ENCODE data around the gene LELP1. TPM values are rescaled to one million over a fixed set of nuclear protein-coding genes. Genes with fewer than 3 reads are reported as not detected.
"Not testable (repeated sequence)": the region's sequence is repeated elsewhere in the genome, so short reads cannot be mapped to it uniquely, and the experiment has no call there.

The LELP1 gene
- not detected for polyA plus RNA-seq (2013, experiment 1 of 2)
- not detected for polyA plus RNA-seq (2013, experiment 2 of 2)

- H3K4me1 ChIP-seq (ENCODE audit: control insufficient read depth, insufficient read depth, low read length, poor library complexity, severe bottlenecking): no peaks in the 10 kb centered on the region
- no peak within 1 kb of the TSS for H3K4me3 ChIP-seq (ENCODE audit: extremely low read depth, insufficient read depth, low read length, poor library complexity, severe bottlenecking)
- no peak within 1 kb of the TSS for H3K27ac ChIP-seq (ENCODE audit: low read depth, low read length, severe bottlenecking)
- no peaks in the 10 kb centered on the region for H3K36me3 ChIP-seq (ENCODE audit: control insufficient read depth, insufficient read depth, low read length)
- no CpG with 5 or more reads among the region's 1 CpG for WGBS, 2 experiments (ENCODE audit: insufficient coverage in 2 of 2)
- no peaks in the 10 kb centered on the region for H3K9me3 ChIP-seq (ENCODE audit: control insufficient read depth, low read length)
These were observed at the start of gene LELP1 for GRCh38 chr1:153203130-153203529. LELP1 (plus strand) TSS chr1:153203430; CDS start chr1:153204708, 1,278 bp downstream.

DNA sequence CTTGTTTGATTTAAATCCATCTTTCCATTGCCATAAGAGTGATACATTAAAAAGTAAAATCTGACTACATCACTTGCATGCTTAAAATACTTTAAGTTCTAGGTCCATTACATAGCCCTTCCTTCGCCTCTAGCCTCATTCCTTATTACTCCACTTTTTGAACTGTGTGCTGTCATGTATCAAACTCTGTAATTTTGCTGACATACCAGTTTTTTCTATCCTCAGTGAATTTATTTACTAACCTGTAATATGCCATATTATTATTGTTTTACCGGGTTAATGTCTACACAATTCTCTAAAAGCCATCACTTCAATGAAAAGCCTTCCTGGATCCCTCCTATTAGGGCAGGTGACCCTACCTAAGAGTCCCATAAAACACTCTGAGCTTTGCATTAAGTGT, 47.7 kb upstream of the LELP1 start:
- Histone ChIP-seq H3K36me3 (ENCODE audit: control insufficient read depth, insufficient read depth, low read length) (no peaks in the 10 kb centered on the region), H3K9me3 (ENCODE audit: control insufficient read depth, low read length) (peaks cover 6% of the 10 kb centered on the region), H3K4me1 (ENCODE audit: control insufficient read depth, insufficient read depth, low read length, poor library complexity, severe bottlenecking) (no peaks in the 10 kb centered on the region), H3K4me3 (ENCODE audit: extremely low read depth, insufficient read depth, low read length, poor library complexity, severe bottlenecking) (no peak overlapping the region), H3K27ac (ENCODE audit: low read depth, low read length, severe bottlenecking) (no peak overlapping the region)
- 75 to 92% methylated on average over 1 of the region's 2 CpGs for WGBS, 2 experiments (ENCODE audit: insufficient coverage in 2 of 2)

- Histone ChIP-seq H3K4me1 (ENCODE audit: control insufficient read depth, insufficient read depth, low read length, poor library complexity, severe bottlenecking) (no peaks in the 10 kb centered on the region), H3K27ac (ENCODE audit: low read depth, low read length, severe bottlenecking) (no peak overlapping the region), H3K4me3 (ENCODE audit: extremely low read depth, insufficient read depth, low read length, poor library complexity, severe bottlenecking) (no peak overlapping the region), H3K9me3 (ENCODE audit: control insufficient read depth, low read length) (no peaks in the 10 kb centered on the region), H3K36me3 (ENCODE audit: control insufficient read depth, insufficient read depth, low read length) (no peaks in the 10 kb centered on the region)
- WGBS, 2 experiments (ENCODE audit: insufficient coverage in 2 of 2): 88 to 100% methylated on average over 1 of the region's 2 CpGs
These were observed 34.5 kb upstream of the LELP1 start for GRCh38 chr1:153168686-153169085.

DNA sequence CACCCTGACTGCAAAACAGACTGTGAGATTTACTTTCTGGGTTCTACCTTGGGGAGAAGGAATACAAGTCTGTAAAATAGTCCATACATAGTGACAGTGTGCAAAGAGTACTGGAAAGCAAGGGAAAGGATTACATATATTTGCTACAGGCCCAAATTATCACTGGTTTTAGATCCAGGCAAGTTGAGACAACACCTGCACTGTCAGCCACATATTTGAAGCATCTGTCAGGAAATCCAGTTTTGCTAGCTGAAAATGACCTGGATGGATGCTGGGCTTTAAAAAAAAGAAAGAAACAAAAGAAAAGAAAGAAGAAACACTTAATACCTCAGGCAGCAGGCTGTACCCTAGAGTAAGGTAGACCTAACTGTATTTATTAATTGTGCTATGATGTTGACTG, 28.6 kb upstream of the LELP1 start:
- Histone ChIP-seq H3K27ac (ENCODE audit: low read depth, low read length, severe bottlenecking) (no peak overlapping the region), H3K4me3 (ENCODE audit: extremely low read depth, insufficient read depth, low read length, poor library complexity, severe bottlenecking) (no peak overlapping the region), H3K36me3 (ENCODE audit: control insufficient read depth, insufficient read depth, low read length) (no peaks in the 10 kb centered on the region), H3K9me3 (ENCODE audit: control insufficient read depth, low read length) (no peaks in the 10 kb centered on the region), H3K4me1 (ENCODE audit: control insufficient read depth, insufficient read depth, low read length, poor library complexity, severe bottlenecking) (no peaks in the 10 kb centered on the region)

DNA sequence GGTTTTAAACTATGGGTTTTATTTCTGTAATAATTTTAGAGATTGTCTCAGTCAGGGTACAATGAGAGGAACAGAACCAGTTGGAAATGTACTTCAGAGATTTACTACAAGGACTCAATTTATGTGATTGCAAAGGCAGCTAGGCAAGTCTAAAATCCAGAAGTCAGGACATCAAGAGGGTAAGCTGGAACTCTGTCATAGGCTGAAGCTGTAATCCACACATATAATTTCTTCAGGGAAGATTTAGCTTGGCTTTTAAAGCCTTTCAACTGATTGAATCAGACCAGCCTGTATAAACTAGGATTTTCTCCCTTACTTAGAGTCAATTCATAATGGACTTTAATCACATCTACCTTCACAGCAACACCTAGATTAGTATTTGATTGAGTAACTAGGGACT, 24.3 kb upstream of the LELP1 start:
- Histone ChIP-seq H3K9me3 (ENCODE audit: control insufficient read depth, low read length) (no peaks in the 10 kb centered on the region), H3K4me3 (ENCODE audit: extremely low read depth, insufficient read depth, low read length, poor library complexity, severe bottlenecking) (no peak overlapping the region), H3K4me1 (ENCODE audit: control insufficient read depth, insufficient read depth, low read length, poor library complexity, severe bottlenecking) (no peaks in the 10 kb centered on the region), H3K36me3 (ENCODE audit: control insufficient read depth, insufficient read depth, low read length) (no peaks in the 10 kb centered on the region), H3K27ac (ENCODE audit: low read depth, low read length, severe bottlenecking) (no peak overlapping the region)

DNA sequence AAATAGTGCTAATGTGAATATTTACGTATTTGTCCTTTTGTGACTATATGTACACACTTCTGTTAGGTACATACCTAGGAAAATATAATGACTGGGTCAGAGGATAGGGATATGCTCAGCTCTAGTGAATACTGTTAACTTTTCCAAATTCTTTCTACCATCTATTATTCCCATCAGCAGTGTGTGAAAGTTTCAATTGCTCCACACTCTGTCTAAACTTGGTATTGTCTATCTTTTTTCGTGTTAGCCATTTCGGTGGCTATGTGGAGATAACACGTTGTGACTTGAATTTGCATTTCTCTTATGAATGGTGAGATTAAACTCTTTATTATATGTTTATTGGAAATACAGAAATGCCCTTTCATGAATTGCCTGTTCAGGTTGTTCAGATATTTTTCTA, 22.7 kb upstream of the LELP1 start:
- H3K4me1 ChIP-seq (ENCODE audit: control insufficient read depth, insufficient read depth, low read length, poor library complexity, severe bottlenecking): no peaks in the 10 kb centered on the region
- H3K36me3 ChIP-seq (ENCODE audit: control insufficient read depth, insufficient read depth, low read length): no peaks in the 10 kb centered on the region
- WGBS, 2 experiments (ENCODE audit: insufficient coverage in 2 of 2): 100% methylated on average over 1 of the region's 4 CpGs; no CpG with 5 or more reads in 1 of the 2 experiments
- no peaks in the 10 kb centered on the region for H3K9me3 ChIP-seq (ENCODE audit: control insufficient read depth, low read length)
- no peak overlapping the region for H3K27ac ChIP-seq (ENCODE audit: low read depth, low read length, severe bottlenecking)
- H3K4me3 ChIP-seq (ENCODE audit: extremely low read depth, insufficient read depth, low read length, poor library complexity, severe bottlenecking): no peak overlapping the region

DNA sequence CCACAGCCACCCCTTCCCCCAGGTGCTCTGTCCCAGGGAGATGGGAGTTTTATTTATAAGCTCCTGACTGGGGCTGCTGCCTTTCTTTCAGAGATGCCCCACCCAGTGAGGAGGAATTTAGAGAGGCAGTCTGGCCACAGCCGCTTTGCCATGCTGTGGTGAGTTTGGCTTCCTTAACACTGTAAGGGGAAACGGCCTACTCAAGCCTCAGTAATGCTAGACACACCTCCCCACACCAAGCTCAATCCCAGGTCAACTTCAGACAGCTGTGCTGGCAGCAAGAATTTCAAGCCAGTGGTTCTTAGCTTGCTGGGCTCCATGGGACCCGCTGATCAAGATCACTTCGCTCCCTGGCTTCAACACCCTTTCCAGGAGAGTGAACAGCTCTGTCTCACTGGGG, 14.9 kb upstream of the LELP1 start:
- not testable (repeated sequence) for H3K4me3 ChIP-seq (ENCODE audit: extremely low read depth, insufficient read depth, low read length, poor library complexity, severe bottlenecking); H3K9me3 ChIP-seq (ENCODE audit: control insufficient read depth, low read length); H3K4me1 ChIP-seq (ENCODE audit: control insufficient read depth, insufficient read depth, low read length, poor library complexity, severe bottlenecking); H3K27ac ChIP-seq (ENCODE audit: low read depth, low read length, severe bottlenecking); H3K36me3 ChIP-seq (ENCODE audit: control insufficient read depth, insufficient read depth, low read length)
- 74 to 83% methylated on average over 3 to 4 of the region's 4 CpGs for WGBS, 2 experiments (ENCODE audit: insufficient coverage in 2 of 2)

- WGBS, 2 experiments (ENCODE audit: insufficient coverage in 2 of 2): 5 to 18% methylated on average over 2 to 3 of the region's 3 CpGs
- H3K4me3 ChIP-seq (ENCODE audit: extremely low read depth, insufficient read depth, low read length, poor library complexity, severe bottlenecking): no peak overlapping the region
- no peaks in the 10 kb centered on the region for H3K4me1 ChIP-seq (ENCODE audit: control insufficient read depth, insufficient read depth, low read length, poor library complexity, severe bottlenecking)
- H3K36me3 ChIP-seq (ENCODE audit: control insufficient read depth, insufficient read depth, low read length): no peaks in the 10 kb centered on the region
- no peak overlapping the region for H3K27ac ChIP-seq (ENCODE audit: low read depth, low read length, severe bottlenecking)
- no peaks in the 10 kb centered on the region for H3K9me3 ChIP-seq (ENCODE audit: control insufficient read depth, low read length)
These were observed 12.9 kb upstream of the LELP1 start for GRCh38 chr1:153190373-153190772.

- no peaks in the 10 kb centered on the region for H3K9me3 ChIP-seq (ENCODE audit: control insufficient read depth, low read length)
- 38 to 57% methylated on average over 1 of the region's 3 CpGs for WGBS, 2 experiments (ENCODE audit: insufficient coverage in 2 of 2)
These were observed 10.5 kb upstream of the LELP1 start for GRCh38 chr1:153192697-153193096.

DNA sequence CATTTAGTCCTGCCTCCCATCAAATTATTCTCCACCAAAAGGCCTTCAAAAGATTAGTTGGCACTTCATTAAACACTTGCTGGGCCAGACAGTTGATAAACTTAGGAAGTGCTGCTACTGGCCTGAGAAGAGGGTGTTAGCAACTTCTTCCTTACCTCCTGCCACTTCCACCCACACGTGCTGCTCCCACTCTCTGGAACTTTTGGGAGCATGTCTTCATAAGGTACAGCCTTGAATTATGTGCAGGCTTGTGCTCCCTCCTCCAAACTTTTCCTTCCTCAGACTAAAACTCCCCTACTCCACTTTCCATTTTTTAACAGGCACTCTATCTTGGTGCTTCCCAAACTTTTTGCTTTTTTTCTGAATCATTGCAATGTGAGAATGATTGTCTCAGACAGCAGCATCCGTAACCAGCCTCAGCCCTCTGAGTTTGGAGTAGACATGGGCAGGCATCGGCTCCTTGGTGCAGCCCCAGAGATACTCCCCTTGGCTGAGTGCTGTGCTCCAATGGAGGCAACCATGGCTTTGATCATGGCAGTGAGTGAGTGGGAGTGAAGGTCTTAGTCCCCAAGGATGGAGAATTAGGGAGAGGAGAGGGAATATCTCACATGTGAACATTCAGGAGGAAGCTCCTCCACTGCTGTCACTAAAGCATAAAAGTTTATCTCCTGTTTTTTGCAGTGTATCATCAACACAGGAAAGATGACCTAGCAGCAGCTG, 8.7 kb upstream of the LELP1 start:
- Histone ChIP-seq H3K27ac (ENCODE audit: low read depth, low read length, severe bottlenecking) (no peak overlapping the region), H3K4me1 (ENCODE audit: control insufficient read depth, insufficient read depth, low read length, poor library complexity, severe bottlenecking) (no peaks in the 10 kb centered on the region), H3K4me3 (ENCODE audit: extremely low read depth, insufficient read depth, low read length, poor library complexity, severe bottlenecking) (no peak overlapping the region), H3K36me3 (ENCODE audit: control insufficient read depth, insufficient read depth, low read length) (no peaks in the 10 kb centered on the region), H3K9me3 (ENCODE audit: control insufficient read depth, low read length) (no peaks in the 10 kb centered on the region)
- 65 to 67% methylated on average over 3 of the region's 3 CpGs for WGBS, 2 experiments (ENCODE audit: insufficient coverage in 2 of 2)

More at GRCh38 chr1:153192697-153193096, 10.5 kb upstream of the LELP1 start:
- Histone ChIP-seq H3K4me3 (ENCODE audit: extremely low read depth, insufficient read depth, low read length, poor library complexity, severe bottlenecking) (no peak overlapping the region), H3K4me1 (ENCODE audit: control insufficient read depth, insufficient read depth, low read length, poor library complexity, severe bottlenecking) (no peaks in the 10 kb centered on the region), H3K27ac (ENCODE audit: low read depth, low read length, severe bottlenecking) (no peak overlapping the region), H3K36me3 (ENCODE audit: control insufficient read depth, insufficient read depth, low read length) (no peaks in the 10 kb centered on the region)

DNA sequence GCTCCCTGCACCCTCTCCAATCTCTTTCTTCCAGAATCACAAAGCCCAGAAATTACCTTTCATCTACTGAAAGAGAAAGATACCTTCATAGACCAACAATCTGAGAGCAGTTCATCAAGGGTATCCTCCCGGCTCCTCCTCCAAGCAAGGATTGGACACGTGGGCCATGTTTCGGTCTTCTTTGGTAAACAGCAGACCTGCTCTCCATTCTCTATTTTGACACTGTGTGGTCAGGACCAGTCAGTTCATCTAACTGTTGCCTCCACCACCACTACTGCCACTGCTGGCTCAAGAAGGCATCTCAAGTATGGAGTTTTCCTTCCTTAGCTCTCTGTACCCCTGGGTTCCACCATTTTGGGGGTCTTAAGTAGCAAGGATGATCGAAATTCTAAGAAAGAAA, 8.0 kb upstream of the LELP1 start:
- Histone ChIP-seq H3K36me3 (ENCODE audit: control insufficient read depth, insufficient read depth, low read length) (no peaks in the 10 kb centered on the region), H3K4me3 (ENCODE audit: extremely low read depth, insufficient read depth, low read length, poor library complexity, severe bottlenecking) (no peak overlapping the region), H3K27ac (ENCODE audit: low read depth, low read length, severe bottlenecking) (no peak overlapping the region), H3K4me1 (ENCODE audit: control insufficient read depth, insufficient read depth, low read length, poor library complexity, severe bottlenecking) (no peaks in the 10 kb centered on the region), H3K9me3 (ENCODE audit: control insufficient read depth, low read length) (no peaks in the 10 kb centered on the region)
- WGBS, 2 experiments (ENCODE audit: insufficient coverage in 2 of 2): 95 to 100% methylated on average over 3 of the region's 4 CpGs
